Peyer's patch (tissue), 4 donors: ENCODE results near the gene DNAL4.

Experiments
- POLR2A ChIP-seq, 2 donors: fragments of 450-650 bp; IDR thresholded peaks; one replicate each; pipeline ENCODE4 v1.5.1; 2017; ENCODE audit warnings: antibody characterized with exemption in 2 of 2, mild to moderate bottlenecking in 2 of 2, moderate library complexity in 2 of 2
- TF ChIP-seq, protein P1 (sequence below), 6 experiments: fragments of 450-650 bp in 4 of 6; fragments of 200-600 bp in 2 of 6; sonication (generic) in 1 of 6; IDR thresholded peaks; one replicate each; pipeline ENCODE4 v1.5.1; 2017 to 2019; ENCODE audit warnings: antibody characterized with exemption in 6 of 6, mild to moderate bottlenecking in 3 of 6, moderate library complexity in 1 of 6

DNA sequence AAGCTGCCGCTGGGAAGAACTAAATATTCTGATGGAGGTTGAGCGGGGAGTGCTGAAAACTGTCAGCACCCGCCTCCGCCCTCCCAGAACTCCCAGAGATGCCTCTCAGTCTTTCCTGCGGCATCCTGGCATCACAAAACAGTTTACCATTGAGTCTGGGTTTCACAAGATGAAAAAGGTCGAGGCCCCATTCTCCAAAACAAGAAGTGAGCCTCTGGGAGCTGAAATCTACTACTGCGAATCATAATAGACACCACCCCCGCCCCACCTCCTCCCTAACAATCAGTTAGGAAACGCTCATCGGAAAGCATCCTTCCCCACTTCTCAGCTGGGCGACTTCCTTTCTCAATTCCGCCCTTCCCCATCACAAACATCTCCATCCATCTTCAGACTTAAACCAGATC, 39.2 kb downstream of the DNAL4 start:
- TF ChIP-seq POLR2A (IDR thresholded peaks at IDR 0.05), result peak in 1 of 2 donors; percentile 12
- TF ChIP-seq, protein P1, sequence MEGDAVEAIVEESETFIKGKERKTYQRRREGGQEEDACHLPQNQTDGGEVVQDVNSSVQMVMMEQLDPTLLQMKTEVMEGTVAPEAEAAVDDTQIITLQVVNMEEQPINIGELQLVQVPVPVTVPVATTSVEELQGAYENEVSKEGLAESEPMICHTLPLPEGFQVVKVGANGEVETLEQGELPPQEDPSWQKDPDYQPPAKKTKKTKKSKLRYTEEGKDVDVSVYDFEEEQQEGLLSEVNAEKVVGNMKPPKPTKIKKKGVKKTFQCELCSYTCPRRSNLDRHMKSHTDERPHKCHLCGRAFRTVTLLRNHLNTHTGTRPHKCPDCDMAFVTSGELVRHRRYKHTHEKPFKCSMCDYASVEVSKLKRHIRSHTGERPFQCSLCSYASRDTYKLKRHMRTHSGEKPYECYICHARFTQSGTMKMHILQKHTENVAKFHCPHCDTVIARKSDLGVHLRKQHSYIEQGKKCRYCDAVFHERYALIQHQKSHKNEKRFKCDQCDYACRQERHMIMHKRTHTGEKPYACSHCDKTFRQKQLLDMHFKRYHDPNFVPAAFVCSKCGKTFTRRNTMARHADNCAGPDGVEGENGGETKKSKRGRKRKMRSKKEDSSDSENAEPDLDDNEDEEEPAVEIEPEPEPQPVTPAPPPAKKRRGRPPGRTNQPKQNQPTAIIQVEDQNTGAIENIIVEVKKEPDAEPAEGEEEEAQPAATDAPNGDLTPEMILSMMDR (IDR thresholded peaks at IDR 0.05), result no peak
